GM18858 (cell line): Measurements from ENCODE around the gene PCDHGB3.
"Not testable (repeated sequence)": the region's sequence is repeated elsewhere in the genome, so short reads cannot be mapped to it uniquely, and the experiment has no call there.

ENCODE experiments used
- ATAC-seq: cut with Tn5 transposase; IDR thresholded peaks from one replicate; pipeline ENCODE4 v1.9.1; 2021; ENCODE audit not compliant: unreplicated experiment

The PCDHGB3 gene

DNA sequence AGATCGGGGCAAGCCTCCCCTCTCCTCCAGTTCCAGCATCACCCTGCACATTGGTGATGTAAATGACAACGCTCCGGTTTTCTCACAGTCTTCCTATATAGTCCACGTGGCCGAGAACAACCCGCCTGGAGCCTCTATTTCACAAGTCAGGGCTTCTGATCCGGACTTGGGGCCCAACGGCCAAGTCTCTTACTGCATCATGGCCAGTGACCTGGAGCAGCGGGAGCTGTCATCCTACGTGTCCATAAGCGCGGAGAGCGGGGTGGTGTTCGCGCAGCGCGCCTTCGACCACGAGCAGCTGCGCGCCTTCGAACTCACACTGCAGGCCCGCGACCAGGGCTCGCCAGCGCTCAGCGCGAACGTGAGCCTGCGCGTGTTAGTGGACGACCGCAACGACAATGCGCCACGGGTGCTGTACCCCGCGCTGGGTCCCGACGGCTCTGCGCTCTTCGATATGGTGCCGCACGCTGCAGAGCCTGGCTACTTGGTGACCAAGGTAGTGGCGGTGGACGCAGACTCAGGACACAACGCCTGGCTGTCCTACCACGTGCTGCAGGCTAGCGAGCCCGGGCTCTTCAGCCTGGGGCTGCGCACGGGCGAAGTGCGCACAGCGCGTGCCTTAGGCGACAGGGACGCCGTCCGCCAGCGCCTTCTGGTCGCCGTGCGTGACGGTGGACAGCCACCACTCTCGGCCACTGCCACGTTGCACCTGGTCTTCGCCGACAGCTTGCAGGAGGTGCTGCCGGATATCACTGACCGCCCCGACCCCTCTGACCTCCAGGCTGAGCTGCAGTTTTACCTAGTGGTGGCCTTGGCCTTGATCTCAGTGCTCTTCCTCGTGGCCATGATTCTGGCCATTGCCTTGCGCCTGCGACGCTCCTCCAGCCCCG lies 19.4 kb downstream of the PCDHGB3 start:
- no peak for ATAC-seq

DNA sequence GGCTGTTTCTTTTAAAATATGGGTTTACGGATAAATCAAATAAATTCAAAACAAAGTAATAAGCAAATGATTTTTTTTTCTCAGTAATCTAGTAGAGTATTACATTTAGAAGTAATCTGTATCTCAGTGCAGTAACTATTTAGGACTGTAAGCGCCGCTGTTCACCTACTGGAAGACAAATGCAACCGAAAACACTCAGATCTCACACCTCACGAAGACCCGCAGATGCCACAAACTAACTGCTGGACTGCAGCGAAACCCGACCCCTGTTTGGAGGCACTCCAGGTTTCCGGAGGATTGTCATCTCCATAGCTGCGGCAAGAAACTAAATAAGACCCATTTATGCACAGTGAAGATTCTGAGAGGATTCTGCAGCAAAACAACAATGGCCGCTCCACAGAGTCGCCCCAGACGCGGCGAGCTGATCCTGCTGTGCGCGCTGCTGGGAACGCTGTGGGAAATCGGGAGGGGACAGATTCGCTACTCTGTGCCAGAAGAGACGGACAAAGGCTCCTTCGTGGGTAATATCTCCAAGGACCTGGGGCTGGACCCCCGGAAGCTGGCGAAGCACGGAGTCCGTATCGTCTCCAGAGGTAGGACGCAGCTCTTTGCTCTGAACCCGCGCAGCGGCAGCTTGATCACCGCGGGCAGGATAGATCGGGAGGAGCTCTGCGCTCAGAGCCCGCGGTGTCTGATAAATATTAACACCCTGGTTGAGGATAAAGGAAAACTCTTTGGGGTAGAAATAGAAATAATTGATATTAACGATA lies 22.6 kb downstream of the PCDHGB3 start, which contains the start of gene PCDHGA8:
Gene PCDHGA8, plus strand, starts transcription at position 205 of the 770 bp plus-strand sequence. Its CDS starts 181 bp downstream, at position 386.
- no peak for ATAC-seq

DNA sequence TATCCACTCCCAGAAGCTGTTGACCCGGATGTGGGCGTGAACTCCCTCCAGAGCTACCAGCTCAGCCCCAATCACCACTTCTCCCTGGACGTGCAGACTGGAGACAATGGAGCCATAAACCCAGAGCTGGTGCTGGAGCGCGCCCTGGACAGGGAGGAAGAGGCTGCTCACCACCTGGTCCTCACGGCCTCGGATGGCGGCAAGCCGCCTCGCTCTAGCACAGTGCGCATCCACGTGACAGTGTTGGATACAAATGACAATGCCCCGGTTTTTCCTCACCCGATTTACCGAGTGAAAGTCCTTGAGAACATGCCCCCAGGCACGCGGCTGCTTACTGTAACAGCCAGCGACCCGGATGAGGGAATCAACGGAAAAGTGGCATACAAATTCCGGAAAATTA lies 23.2 kb downstream of the PCDHGB3 start:
- ATAC-seq, result no peak

DNA sequence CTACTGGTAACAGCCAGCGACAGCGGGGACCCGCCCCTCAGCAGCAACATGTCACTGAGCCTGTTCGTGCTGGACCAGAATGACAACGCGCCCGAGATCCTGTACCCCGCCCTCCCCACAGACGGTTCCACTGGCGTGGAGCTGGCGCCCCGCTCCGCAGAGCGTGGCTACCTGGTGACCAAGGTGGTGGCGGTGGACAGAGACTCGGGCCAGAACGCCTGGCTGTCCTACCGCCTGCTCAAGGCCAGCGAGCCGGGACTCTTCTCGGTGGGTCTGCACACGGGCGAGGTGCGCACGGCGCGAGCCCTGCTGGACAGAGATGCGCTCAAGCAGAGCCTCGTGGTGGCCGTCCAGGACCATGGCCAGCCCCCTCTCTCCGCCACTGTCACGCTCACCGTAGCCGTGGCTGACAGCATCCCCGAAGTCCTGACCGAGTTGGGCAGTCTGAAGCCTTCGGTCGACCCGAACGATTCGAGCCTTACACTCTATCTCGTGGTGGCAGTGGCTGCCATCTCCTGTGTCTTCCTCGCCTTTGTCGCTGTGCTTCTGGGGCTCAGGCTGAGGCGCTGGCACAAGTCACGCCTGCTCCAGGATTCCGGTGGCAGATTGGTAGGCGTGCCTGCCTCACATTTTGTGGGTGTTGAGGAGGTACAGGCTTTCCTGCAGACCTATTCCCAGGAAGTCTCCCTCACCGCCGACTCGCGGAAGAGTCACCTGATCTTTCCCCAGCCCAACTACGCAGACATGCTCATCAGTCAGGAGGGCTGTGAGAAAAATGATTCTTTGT lies 24.6 kb downstream of the PCDHGB3 start:
- not testable (repeated sequence) for ATAC-seq

DNA sequence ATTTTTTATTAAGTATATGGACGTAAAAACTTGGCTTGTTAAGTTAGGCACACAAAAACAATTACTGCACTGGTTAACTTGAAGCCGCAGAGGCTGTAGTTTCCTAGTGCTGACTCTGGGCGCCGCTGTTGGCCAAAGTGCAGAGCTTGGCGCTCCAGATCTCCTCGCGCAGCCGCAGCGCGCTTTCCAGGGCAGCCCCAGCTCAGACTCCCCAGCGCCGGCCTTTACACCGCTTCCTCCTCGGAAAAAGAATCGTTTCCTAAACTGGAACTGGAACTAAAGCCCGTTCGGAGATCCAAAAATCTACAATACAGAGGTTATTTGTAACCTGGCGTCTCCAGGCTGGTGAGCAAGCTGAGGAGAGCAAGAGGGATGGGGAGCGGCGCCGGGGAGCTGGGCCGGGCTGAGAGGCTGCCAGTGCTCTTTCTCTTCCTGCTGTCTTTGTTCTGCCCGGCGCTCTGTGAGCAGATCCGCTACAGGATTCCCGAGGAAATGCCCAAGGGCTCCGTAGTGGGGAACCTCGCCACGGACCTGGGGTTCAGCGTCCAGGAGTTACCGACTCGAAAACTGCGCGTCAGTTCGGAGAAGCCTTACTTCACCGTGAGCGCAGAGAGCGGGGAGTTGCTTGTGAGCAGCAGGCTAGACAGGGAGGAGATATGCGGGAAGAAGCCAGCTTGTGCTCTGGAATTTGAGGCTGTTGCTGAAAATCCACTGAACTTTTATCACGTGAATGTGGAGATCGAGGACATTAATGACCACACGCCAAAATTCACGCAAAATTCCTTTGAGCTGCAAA lies 27.9 kb downstream of the PCDHGB3 start, which contains the start of gene PCDHGB5:
Gene PCDHGB5, plus strand, starts transcription at position 192 of the 796 bp plus-strand sequence. Its CDS starts 181 bp downstream, at position 373.
- ATAC-seq, result peak; percentile 87

DNA sequence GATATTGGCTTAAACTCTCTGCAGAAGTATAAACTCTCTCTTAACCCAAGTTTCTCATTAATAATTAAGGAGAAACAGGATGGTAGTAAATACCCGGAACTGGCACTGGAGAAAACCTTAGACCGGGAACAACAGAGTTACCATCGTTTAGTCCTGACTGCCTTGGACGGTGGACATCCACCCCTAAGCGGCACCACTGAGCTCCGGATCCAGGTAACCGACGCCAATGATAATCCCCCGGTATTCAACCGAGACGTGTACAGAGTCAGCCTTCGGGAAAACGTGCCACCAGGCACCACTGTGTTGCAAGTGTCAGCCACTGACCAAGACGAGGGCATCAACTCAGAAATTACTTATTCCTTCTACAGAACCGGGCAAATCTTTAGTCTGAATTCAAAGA lies 28.6 kb downstream of the PCDHGB3 start:
- no peak for ATAC-seq

DNA sequence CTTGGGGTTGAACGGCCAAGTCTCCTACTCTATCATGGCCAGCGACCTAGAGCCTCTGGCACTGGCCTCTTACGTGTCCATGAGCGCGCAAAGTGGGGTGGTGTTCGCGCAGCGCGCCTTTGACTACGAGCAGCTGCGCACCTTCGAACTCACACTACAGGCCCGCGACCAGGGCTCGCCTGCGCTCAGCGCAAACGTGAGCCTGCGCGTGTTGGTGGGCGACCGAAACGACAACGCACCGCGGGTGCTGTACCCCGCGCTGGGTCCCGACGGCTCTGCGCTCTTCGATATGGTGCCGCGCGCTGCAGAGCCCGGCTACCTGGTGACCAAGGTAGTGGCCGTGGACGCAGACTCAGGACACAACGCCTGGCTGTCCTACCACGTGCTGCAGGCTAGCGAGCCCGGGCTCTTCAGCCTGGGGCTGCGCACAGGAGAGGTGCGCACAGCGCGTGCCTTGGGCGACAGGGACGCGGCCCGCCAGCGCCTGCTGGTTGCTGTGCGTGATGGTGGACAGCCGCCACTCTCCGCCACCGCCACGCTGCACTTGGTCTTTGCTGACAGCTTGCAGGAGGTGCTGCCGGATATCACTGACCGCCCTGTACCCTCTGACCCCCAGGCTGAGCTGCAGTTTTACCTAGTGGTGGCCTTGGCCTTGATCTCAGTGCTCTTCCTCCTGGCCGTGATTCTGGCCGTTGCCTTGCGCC lies 29.7 kb downstream of the PCDHGB3 start:
- ATAC-seq, result no peak

DNA sequence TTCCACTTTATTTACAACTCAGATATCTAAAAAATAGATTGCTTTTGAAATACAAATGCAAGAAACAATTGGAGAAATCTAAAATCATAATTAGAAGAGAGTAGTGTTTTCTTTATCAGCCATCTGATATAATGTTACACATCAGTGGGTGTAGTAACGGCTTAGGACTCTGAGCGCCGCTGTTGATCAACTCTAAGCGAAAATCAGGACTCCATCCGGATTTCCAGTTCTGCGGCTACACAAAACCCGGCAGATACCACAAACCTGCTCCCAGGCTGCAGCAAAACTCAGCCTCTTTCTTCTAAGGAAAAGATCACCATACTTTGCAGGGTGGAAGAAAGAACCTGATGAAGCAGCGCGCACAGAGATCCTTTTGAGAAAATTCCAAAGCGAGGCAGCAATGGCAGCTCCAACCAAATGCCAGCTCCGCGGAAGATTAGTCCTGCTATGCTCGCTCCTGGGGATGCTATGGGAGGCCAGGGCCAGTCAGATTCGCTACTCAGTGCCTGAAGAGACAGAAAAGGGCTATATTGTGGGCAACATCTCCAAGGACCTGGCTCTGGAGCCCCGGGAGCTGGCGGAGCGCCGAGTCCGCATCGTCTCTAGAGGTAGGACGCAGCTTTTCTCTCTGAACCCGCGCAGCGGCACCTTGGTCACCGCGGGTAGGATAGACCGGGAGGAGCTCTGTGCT lies 32.7 kb downstream of the PCDHGB3 start, which contains the start of gene PCDHGA9:
Gene PCDHGA9, plus strand, starts transcription at position 226 of the 691 bp plus-strand sequence. Its CDS starts 175 bp downstream, at position 401.
- ATAC-seq, result no peak

DNA sequence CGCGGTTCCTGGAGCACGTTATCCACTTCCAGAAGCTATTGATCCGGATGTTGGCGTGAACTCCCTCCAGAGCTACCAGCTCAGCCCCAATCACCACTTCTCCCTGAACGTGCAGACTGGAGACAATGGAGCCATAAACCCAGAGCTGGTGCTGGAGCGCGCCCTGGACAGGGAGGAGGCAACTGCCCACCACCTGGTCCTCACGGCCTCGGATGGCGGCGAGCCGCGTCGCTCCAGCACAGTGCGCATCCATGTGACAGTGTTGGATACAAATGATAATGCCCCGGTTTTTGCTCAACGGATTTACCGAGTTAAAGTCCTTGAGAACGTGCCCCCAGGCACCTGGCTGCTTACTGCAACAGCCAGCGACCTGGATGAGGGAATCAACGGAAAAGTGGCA lies 33.3 kb downstream of the PCDHGB3 start:
- ATAC-seq, result no peak

DNA sequence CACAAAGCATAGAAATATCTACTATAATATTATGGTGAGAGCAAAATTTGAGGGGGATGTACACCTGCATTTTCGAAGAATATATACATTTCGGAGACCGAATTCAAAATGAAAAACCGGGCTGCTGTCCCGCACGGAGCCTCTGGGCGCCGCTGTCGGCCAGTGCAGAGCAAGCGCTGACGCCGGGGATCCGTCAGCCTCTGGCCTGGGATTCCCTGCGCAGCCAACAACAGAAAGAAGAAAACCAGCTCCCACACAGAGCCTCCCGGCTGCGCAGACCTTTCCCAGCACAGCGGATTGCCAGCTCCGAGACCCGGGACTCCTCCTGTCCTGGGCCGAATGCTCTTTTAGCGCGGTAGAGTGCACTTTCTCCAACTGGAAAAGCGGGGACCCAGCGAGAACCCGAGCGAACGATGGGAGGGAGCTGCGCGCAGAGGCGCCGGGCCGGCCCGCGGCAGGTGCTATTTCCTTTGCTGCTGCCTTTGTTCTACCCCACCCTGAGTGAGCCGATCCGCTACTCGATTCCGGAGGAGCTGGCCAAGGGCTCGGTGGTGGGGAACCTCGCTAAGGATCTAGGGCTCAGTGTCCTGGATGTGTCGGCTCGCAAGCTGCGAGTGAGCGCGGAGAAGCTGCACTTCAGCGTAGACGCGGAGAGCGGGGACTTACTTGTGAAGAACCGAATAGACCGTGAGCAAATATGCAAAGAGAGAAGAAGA lies 37.9 kb downstream of the PCDHGB3 start, which contains the start of gene PCDHGB6:
Gene PCDHGB6, plus strand, starts transcription at position 232 of the 716 bp plus-strand sequence. Its CDS starts 182 bp downstream, at position 414.
- ATAC-seq, result not testable (repeated sequence)

DNA sequence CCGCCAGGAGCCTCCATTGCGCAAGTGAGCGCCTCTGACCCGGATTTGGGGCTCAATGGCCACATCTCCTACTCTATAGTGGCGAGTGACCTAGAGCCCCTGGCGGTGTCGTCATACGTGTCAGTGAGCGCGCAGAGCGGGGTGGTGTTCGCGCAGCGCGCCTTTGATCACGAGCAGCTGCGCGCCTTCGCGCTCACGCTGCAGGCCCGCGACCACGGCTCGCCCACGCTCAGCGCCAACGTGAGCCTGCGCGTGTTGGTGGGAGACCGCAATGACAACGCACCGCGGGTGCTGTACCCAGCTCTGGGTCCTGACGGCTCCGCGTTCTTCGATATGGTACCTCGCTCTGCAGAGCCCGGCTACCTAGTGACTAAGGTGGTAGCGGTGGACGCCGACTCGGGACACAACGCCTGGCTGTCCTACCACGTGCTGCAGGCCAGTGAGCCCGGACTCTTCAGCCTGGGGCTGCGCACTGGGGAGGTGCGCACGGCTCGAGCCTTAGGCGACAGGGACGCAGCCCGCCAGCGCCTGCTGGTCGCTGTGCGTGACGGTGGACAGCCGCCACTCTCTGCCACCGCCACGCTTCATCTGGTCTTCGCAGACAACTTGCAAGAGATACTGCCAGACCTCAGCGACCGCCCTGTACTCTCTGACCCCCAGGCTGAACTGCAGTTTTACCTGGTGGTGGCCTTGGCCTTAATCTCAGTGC lies 39.7 kb downstream of the PCDHGB3 start:
- no peak for ATAC-seq

DNA sequence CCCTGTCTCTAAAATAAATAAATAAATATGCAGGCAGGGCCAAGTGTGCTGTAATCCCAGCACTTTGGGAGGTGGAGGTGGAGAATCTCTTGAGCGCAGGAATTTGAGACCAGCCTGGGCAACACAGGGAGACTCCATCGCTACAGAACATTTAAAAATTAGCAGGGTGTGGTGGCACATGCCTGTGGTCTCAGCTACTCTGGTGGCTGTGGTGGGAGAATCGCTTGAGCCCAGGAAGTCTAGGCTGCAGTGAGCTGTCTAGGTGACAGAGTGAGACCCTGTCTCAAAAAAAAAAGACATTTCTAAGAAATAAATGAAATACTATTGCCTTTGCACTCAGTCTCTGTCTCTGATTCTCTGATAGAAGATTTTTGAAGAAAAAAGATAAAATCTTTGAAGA lies 41.5 kb downstream of the PCDHGB3 start:
- no peak for ATAC-seq

DNA sequence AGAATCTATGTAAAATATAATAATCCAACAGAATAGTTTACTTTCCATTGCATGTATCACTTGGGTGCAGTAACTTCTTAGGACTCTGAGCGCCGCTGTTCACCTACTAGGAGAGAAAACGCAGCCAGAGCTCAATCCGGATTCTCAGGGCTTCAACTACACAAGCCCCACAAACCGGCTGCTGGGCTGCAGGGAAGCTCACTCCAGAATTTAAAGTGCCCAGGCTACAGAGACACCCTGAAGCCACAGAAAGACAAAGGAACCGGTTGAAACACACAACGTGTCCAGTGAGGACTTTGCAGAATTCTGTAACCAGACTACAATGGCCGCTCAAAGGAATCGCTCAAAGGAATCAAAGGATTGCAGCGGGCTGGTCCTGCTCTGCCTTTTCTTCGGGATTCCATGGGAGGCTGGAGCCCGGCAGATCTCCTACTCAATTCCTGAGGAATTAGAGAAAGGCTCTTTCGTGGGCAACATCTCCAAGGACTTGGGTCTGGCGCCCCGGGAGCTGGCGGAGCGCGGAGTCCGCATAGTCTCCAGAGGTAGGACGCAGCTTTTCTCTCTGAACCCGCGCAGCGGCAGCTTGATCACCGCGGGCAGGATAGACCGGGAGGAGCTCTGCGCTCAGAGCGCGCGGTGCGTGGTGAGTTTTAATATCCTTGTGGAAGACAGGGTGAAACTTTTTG lies 43.0 kb downstream of the PCDHGB3 start, which contains the start of gene PCDHGA10:
Gene PCDHGA10, plus strand, starts transcription at position 134 of the 686 bp plus-strand sequence. Its CDS starts 189 bp downstream, at position 323.
- peak; percentile 68 for ATAC-seq

DNA sequence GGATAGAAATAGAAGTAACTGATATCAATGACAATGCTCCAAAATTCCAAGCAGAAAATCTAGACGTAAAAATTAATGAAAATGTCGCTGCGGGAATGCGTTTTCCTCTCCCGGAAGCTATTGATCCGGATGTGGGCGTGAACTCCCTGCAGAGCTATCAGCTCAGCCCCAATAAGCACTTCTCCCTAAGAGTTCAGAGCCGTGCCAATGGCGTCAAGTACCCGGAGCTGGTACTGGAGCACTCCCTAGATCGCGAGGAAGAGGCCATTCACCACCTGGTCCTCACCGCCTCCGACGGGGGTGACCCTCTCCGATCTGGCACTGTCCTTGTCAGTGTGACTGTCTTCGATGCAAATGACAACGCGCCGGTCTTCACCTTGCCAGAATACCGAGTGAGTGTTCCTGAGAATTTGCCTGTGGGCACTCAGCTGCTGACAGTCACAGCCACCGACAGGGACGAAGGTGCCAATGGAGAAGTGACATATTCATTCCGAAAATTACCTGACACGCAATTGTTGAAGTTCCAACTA lies 43.6 kb downstream of the PCDHGB3 start:
- ATAC-seq, result no peak

DNA sequence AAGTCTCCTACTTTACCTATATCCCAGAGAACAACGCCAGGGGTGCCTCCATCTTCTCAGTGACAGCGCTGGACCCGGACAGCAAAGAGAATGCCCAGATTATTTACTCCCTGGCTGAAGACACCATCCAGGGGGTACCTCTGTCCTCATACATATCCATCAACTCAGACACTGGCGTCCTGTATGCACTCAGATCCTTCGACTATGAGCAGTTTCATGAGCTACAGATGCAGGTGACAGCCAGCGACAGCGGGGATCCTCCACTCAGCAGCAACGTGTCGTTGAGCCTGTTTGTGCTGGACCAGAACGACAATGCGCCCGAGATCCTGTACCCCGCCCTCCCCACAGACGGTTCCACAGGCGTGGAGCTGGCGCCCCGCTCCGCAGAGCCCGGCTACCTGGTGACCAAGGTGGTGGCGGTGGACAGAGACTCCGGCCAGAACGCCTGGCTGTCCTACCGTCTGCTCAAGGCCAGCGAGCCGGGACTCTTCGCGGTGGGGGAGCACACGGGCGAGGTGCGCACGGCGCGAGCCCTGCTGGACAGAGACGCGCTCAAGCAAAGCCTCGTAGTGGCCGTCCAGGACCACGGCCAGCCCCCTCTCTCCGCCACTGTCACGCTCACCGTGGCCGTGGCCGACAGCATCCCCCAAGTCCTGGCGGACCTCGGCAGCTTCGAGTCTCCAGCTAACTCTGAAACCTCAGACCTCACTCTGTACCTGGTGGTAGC lies 44.7 kb downstream of the PCDHGB3 start:
- ATAC-seq, result not testable (repeated sequence)

DNA sequence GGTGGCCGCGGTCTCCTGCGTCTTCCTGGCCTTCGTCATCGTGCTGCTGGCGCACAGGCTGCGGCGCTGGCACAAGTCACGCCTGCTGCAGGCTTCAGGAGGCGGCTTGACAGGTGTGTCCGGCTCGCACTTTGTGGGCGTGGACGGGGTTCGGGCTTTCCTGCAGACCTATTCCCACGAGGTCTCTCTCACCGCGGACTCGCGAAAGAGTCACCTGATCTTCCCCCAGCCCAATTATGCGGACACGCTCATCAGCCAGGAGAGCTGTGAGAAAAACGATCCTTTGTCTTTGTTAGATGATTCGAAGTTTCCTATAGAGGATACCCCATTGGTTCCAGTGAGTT lies 45.2 kb downstream of the PCDHGB3 start:
- not testable (repeated sequence) for ATAC-seq
